RPMI7951 (cell line): ENCODE measurements around the gene NPHP4. TPM values are rescaled to one million over a fixed set of nuclear protein-coding genes. Genes with fewer than 3 reads are reported as not detected.

Experiments
- DNase-seq: peaks from one replicate; pipeline ENCODE4 v3.0.0-alpha.2; 2012; ENCODE audit warnings: low read depth
- total RNA-seq: library from RNA; depleted of rRNA; stranded (reverse); fragments of >200 nt; shearing (Covaris generic); gene quantifications from 2 replicates; pipeline ENCODE4 v1.2.3, GENCODE V29; 2014

Gene NPHP4
- total RNA-seq, 1 experiment from 2014 or later = 5.6 TPM

- DNase-seq = no peak
Measured at GRCh38 chr1:5990913-5991312, 1.3 kb downstream of the NPHP4 start.

- DNase-seq = no peak
Measured at GRCh38 chr1:5989731-5990271, 2.4 kb downstream of the NPHP4 start.

- DNase-seq = no peak
Measured at GRCh38 chr1:5989286-5989605, 3.0 kb downstream of the NPHP4 start.

GRCh38 chr1:5988596-5989285, 3.5 kb downstream of the NPHP4 start:
- no peak for DNase-seq

GRCh38 chr1:5986018-5986417, 6.2 kb downstream of the NPHP4 start:
- DNase-seq = no peak

GRCh38 chr1:5985250-5985649, 7.0 kb downstream of the NPHP4 start:
- DNase-seq = no peak

- DNase-seq = peak; percentile 83
Measured at GRCh38 chr1:5983361-5984103, 8.7 kb downstream of the NPHP4 start.

GRCh38 chr1:5982868-5983267, 9.4 kb downstream of the NPHP4 start:
- DNase-seq = no peak

GRCh38 chr1:5982276-5982675, 9.9 kb downstream of the NPHP4 start:
- no peak for DNase-seq

GRCh38 chr1:5981009-5981380, 11.2 kb downstream of the NPHP4 start:
- no peak for DNase-seq

- DNase-seq = no peak
Measured at GRCh38 chr1:5980314-5981008, 11.8 kb downstream of the NPHP4 start.

- no peak for DNase-seq
Measured at GRCh38 chr1:5979536-5980313, 12.5 kb downstream of the NPHP4 start.

- no peak for DNase-seq
Measured at GRCh38 chr1:5978452-5978851, 13.8 kb downstream of the NPHP4 start.

- no peak for DNase-seq
Measured at GRCh38 chr1:5977494-5978444, 14.5 kb downstream of the NPHP4 start.

GRCh38 chr1:5976726-5977493, 15.3 kb downstream of the NPHP4 start:
- DNase-seq = no peak

GRCh38 chr1:5976231-5976630, 16.0 kb downstream of the NPHP4 start:
- DNase-seq = no peak

GRCh38 chr1:5975133-5975880, 16.9 kb downstream of the NPHP4 start:
- peak; percentile 42 for DNase-seq

GRCh38 chr1:5974631-5975030, 17.6 kb downstream of the NPHP4 start:
- DNase-seq = no peak

- DNase-seq = no peak
Measured at GRCh38 chr1:5973771-5974170, 18.5 kb downstream of the NPHP4 start.
